Measurements from ENCODE around the gene ZMYND8. TPM values are rescaled to one million over a fixed set of nuclear protein-coding genes. Genes with fewer than 3 reads are reported as not detected.

The ZMYND8 gene
- total RNA-seq, 1 donor = 18.8 TPM

- no peak for TF ChIP-seq CTCF (IDR thresholded peaks at IDR 0.05; ENCODE audit: extremely low read depth, low read depth, low read length)
- Histone ChIP-seq H3K4me3 (ENCODE audit: insufficient read depth, low read length) (no peak overlapping the region), H3K27ac (ENCODE audit: low read depth, low read length) (no peak overlapping the region), H4K20me1 (ENCODE audit: insufficient read depth, low read length) (no peaks in the 10 kb centered on the region), H3K4me1 (ENCODE audit: insufficient read depth, low read length) (peaks cover 2% of the 10 kb centered on the region), H3K9me3 (ENCODE audit: low read depth, low read length) (no peaks in the 10 kb centered on the region), H2AFZ (ENCODE audit: low read length) (no peak overlapping the region), H3K79me2 (ENCODE audit: insufficient read depth, low read length) (peaks cover 21% of the 10 kb centered on the region), H3K27me3 (ENCODE audit: insufficient read depth, low read length) (no peaks in the 10 kb centered on the region), H3K4me2 (ENCODE audit: insufficient read depth, low read length) (no peak overlapping the region), H3K36me3 (ENCODE audit: insufficient read depth, low read length) (peaks cover 50% of the 10 kb centered on the region)
- DNase-seq (ENCODE audit: insufficient read length, low spot score, missing footprints) = no peak
These were observed 117.5 kb downstream of the ZMYND8 start for GRCh38 chr20:47238780-47239718.

- no peak for DNase-seq (ENCODE audit: insufficient read length, low spot score, missing footprints)
- Histone ChIP-seq H3K4me2 (ENCODE audit: insufficient read depth, low read length) (no peak overlapping the region), H2AFZ (ENCODE audit: low read length) (no peak overlapping the region), H4K20me1 (ENCODE audit: insufficient read depth, low read length) (no peaks in the 10 kb centered on the region), H3K4me1 (ENCODE audit: insufficient read depth, low read length) (peaks cover 14% of the 10 kb centered on the region), H3K36me3 (ENCODE audit: insufficient read depth, low read length) (peaks cover 46% of the 10 kb centered on the region), H3K4me3 (ENCODE audit: insufficient read depth, low read length) (no peak overlapping the region), H3K27me3 (ENCODE audit: insufficient read depth, low read length) (no peaks in the 10 kb centered on the region), H3K79me2 (ENCODE audit: insufficient read depth, low read length) (peaks cover 15% of the 10 kb centered on the region), H3K27ac (ENCODE audit: low read depth, low read length) (no peak overlapping the region), H3K9me3 (ENCODE audit: low read depth, low read length) (no peaks in the 10 kb centered on the region)
- TF ChIP-seq CTCF (IDR thresholded peaks at IDR 0.05; ENCODE audit: extremely low read depth, low read depth, low read length) = no peak
These were observed 118.8 kb downstream of the ZMYND8 start for GRCh38 chr20:47237715-47238114.

- Histone ChIP-seq H3K27me3 (ENCODE audit: insufficient read depth, low read length) (no peaks in the 10 kb centered on the region), H3K4me3 (ENCODE audit: insufficient read depth, low read length) (no peak overlapping the region), H4K20me1 (ENCODE audit: insufficient read depth, low read length) (no peaks in the 10 kb centered on the region), H3K4me1 (ENCODE audit: insufficient read depth, low read length) (peaks cover 24% of the 10 kb centered on the region), H3K27ac (ENCODE audit: low read depth, low read length) (no peak overlapping the region), H2AFZ (ENCODE audit: low read length) (no peak overlapping the region), H3K36me3 (ENCODE audit: insufficient read depth, low read length) (peaks cover 41% of the 10 kb centered on the region), H3K9me3 (ENCODE audit: low read depth, low read length) (no peaks in the 10 kb centered on the region), H3K4me2 (ENCODE audit: insufficient read depth, low read length) (no peak overlapping the region), H3K79me2 (ENCODE audit: insufficient read depth, low read length) (peaks cover 10% of the 10 kb centered on the region)
- no peak for TF ChIP-seq CTCF (IDR thresholded peaks at IDR 0.05; ENCODE audit: extremely low read depth, low read depth, low read length)
- DNase-seq (ENCODE audit: insufficient read length, low spot score, missing footprints) = no peak
These were observed 119.9 kb downstream of the ZMYND8 start for GRCh38 chr20:47236639-47236900.

GRCh38 chr20:47235853-47236638, 120.5 kb downstream of the ZMYND8 start:
- H3K4me3 ChIP-seq (ENCODE audit: insufficient read depth, low read length) = no peak overlapping the region
- no peak for TF ChIP-seq CTCF (IDR thresholded peaks at IDR 0.05; ENCODE audit: extremely low read depth, low read depth, low read length)
- no peak overlapping the region for H3K27ac ChIP-seq (ENCODE audit: low read depth, low read length)
- peaks cover 6% of the 10 kb centered on the region for H3K79me2 ChIP-seq (ENCODE audit: insufficient read depth, low read length)
- H3K4me1 ChIP-seq (ENCODE audit: insufficient read depth, low read length) = peaks cover 27% of the 10 kb centered on the region
- no peak for DNase-seq (ENCODE audit: insufficient read length, low spot score, missing footprints)
- H2AFZ ChIP-seq (ENCODE audit: low read length) = no peak overlapping the region
- no peaks in the 10 kb centered on the region for H3K9me3 ChIP-seq (ENCODE audit: low read depth, low read length)
- H4K20me1 ChIP-seq (ENCODE audit: insufficient read depth, low read length) = no peaks in the 10 kb centered on the region
- no peaks in the 10 kb centered on the region for H3K27me3 ChIP-seq (ENCODE audit: insufficient read depth, low read length)
- H3K4me2 ChIP-seq (ENCODE audit: insufficient read depth, low read length) = no peak overlapping the region
- H3K36me3 ChIP-seq (ENCODE audit: insufficient read depth, low read length) = peaks cover 41% of the 10 kb centered on the region
